Measurements from ENCODE around the gene ACP2.

The ACP2 gene, protein sequence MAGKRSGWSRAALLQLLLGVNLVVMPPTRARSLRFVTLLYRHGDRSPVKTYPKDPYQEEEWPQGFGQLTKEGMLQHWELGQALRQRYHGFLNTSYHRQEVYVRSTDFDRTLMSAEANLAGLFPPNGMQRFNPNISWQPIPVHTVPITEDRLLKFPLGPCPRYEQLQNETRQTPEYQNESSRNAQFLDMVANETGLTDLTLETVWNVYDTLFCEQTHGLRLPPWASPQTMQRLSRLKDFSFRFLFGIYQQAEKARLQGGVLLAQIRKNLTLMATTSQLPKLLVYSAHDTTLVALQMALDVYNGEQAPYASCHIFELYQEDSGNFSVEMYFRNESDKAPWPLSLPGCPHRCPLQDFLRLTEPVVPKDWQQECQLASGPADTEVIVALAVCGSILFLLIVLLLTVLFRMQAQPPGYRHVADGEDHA

DNA sequence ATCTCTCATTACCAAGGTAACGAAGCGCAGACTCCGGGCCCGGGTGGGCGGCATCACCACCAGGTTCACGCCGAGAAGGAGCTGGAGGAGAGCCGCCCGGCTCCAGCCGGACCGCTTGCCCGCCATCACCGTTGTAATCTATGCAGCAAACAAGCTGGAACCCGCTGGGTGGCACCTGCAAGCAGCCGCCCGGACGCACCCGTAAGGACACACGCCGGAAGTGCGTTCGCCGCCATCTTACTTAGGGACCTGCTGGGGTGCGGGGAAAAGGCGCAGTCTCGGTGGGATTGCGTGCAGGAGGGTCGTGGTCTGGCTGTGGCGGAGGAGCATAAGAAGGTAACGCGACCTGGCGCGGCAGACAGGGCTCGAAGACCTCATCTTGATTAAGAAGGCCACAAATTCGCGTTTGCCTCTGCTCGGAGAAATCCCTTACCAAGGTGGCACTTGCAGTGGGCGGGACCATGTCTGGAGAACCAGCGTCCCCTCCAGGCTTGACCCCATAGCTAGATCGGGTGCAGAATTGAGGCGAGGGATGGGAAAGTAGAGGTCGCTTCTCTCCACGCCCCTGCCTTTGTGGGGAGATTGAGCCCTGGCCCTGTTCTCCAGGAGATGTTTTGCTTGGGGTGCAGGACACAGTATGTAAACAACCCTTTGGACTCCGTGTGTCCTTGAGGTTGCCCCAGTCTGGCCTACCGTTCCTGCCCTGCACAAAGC, at the start of gene ACP2:
Gene ACP2 (minus strand): TSS at position 151 of the 714 bp plus-strand sequence. CDS start 25 bp downstream, at position 126.
- peak; percentile 90 for DNase-seq (ENCODE audit: low spot score)

DNA sequence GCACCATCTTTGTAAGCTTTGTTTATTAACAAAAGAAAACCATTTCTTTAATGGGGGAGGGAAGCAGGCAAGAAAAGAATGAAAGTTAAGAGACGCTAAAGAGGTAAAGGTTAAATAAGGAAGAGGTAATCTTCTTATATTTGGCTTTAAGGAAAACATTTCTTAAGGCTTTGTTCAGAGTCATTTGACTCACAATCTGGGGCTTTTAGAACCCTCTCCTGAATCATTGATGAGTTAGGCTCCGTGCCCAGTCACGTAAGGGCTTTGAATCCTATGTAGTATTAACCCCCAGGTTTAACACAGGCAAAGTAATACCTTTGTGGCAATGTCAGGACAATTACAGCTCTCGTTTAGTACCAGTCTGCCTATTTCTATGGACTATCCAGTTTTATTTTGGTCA, 47.4 kb upstream of the ACP2 start:
- DNase-seq (ENCODE audit: low spot score), result peak; percentile 60

DNA sequence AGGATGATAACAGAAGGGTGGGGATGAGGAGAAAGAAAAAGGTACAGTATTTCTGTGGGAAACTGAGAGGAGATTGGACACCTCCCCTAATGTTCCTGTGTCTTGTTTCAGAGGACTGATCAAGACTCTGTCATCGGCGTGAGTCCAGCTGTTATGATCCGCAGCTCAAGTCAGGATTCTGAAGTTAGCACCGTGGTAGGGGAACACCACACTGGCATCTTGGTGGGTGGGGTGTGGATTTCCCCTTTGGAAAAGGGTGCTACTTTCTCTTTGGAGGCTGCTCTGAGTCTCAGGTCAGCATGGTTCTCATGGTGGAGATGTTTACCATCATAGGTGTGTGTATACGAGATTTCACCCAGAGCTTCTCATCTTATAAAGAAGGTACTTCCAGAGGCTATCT, 46.8 kb upstream of the ACP2 start:
- no peak for DNase-seq (ENCODE audit: low spot score)

DNA sequence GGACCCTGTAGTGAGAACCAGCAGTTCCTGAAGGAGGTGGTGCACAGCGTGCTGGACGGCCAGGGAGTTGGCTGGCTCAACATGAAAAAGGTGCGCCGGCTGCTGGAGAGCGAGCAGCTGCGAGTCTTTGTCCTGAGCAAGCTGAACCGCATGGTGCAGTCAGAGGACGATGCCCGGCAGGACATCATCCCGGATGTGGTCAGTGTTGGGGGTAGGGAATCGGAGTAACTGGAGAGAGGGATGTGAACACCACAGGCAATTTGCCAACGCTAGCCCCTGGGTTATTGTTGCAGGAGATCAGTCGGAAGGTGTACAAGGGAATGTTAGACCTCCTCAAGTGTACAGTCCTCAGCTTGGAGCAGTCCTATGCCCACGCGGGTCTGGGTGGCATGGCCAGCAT, 41.2 kb upstream of the ACP2 start:
- no peak for DNase-seq (ENCODE audit: low spot score)

DNA sequence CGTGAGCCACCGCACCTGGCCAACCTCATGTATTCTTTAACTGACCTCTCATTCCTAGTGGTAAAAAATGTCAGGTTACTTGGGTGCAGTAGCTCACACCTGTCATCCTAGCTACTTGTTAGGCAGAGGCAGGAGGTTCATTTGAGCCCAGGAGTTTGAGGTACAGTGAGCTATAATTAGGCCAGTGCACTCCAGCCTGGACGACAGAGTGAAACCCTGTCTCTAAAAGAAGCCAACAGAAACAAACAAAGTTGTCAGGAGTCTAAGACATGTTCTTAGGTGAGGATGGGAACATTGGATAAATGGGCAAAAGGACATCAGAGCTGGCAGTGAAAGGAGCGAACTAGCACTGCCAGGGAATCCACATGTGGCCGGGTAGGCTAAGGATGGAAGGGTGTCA, 39.5 kb upstream of the ACP2 start:
- no peak for DNase-seq (ENCODE audit: low spot score)

DNA sequence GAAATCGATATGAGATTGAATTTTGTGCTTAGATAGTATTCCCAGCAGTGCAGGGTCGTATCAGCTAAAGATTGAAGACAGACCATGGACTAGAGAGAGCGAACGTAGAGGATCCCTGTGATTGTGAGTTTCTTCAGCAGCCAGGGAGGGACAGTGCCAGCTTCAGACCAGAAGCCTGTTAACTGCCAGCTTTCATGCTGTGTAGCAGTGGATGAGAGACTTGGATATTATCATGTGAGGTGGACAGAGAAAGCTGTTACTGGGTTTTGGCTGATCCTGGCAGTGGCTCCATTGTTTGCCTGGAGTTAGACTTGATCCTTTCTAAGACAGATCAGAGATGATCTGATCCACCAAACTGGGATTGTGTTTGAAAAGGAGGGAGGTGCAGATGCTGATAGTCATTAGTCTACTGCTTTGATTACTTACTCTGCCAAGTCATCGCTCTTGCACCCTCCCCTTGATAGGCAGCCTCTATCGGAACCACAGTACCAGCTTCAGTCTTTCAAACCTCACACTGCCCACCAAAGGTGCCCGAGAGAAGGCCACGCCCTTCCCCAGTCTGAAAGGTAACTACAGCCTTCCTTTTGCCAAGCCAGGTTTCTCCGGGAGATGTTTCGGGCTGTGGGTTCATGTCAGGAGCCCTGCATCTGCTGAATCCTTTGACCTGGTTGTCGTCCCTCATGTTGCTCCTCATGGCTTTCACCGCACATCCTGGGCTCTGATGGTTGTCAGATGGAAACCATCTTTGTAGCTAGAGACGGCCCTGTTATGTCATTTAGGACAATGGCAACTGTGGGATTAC, 37.6 kb upstream of the ACP2 start:
- DNase-seq (ENCODE audit: low spot score), result peak; percentile 53

DNA sequence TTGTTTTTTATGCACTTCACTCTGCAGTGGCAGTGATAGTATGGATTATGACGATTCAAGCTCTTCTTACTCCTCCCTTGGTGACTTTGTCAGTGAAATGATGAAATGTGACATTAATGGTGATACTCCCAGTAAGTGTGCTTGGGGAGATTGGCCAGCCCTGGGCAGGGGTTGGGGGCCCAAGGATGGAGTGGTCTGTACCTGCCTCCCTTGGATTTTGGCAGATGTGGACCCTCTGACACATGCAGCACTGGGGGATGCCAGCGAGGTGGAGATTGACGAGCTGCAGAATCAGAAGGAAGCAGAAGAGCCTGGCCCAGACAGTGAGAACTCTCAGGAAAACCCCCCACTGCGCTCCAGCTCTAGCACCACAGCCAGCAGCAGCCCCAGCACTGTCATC, 35.5 kb upstream of the ACP2 start:
- no peak for DNase-seq (ENCODE audit: low spot score)

DNA sequence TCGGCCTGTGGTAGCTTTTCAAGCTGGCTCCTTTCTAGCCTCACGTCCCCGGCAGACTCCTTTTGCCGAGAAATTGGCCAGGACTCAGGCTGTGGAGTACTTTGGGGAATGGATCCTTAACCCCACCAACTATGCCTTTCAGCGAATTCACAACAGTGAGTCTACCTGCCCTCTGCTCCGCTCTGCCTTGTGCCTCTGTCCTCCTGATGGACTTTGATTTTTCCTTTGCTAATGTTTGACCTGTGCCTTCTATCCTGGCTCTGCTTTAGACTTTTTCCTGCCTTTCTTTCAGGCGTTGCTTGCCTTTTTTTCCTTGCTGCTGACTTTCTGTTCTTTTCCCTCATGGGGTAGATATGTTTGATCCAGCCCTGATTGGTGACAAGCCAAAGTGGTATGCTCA, 33.8 kb upstream of the ACP2 start:
- DNase-seq (ENCODE audit: low spot score), result no peak

DNA sequence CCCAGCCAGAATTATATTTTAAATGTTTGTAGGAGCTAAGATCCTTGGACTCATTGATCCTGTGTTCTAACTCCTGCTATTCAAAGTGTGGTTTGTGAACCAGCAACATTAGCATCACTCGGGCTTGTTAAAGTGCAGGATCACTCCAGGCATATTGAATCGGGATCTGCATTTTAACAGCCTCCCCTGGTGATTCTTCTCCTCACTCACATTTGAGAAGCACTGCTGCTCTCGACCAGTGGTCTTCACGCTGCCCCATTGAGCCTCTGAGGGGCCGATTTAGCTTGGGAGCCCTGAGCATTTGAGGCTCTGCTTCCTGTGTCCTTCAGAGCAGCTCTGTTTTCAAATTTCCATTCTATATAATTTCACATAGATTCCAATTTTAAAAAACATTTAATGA, 32.2 kb upstream of the ACP2 start:
- no peak for DNase-seq (ENCODE audit: low spot score)

DNA sequence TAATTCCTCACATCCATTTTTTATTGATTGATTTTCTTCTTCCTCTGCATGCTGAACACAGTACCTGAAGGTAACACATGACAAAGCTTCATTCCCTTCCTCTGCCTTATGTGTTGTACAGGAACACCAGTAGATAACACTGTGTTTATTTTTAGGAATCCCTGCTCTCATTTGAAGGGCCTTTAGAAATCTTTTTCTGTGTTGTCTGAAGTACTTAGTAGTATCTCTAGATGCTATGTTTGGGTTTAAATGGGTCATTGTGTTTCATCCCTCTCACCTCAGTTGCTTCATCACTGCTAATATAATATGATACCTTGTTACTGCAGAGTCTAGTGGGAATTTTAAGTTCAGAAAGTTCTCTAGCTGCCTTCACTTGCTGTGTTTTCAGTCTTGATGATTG, 31.5 kb upstream of the ACP2 start:
- no peak for DNase-seq (ENCODE audit: low spot score)

DNA sequence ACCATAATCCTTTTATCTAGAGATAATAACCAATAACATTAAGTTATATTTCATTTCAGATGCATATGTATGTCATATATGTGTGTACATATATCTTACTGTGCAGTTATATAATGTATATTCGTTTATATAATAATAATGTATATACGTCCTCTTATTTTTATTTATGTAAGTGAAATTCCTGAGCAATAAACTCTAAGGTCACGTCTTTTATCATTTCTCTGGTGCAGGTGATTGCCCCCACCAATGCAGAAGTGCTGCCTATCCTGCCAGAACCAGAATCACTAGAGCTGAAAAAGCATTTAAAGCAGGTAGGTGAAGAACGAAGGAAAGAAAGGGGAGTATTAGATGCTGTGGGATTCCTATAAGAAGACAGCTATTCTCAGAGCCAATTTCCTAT, 30.2 kb upstream of the ACP2 start:
- no peak for DNase-seq (ENCODE audit: low spot score)

DNA sequence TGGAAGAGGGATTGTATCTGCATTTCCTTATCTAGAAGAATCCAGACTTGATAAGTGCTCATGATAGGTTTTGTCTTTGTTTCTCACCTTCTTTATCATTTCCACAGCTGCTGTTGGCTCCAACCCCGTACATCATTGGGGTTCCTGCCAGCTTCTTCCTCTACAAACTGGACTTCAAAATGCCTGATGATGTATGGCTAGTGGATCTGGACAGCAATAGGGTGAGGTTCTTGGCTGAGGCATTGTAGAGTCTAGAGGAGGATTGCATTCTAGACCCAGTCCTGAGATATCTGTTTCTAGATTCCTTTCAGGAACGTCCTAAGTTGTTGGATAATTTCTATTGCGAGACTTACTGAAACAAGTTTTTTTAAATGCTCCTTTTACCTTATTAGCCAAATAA, 29.4 kb upstream of the ACP2 start:
- DNase-seq (ENCODE audit: low spot score), result no peak

DNA sequence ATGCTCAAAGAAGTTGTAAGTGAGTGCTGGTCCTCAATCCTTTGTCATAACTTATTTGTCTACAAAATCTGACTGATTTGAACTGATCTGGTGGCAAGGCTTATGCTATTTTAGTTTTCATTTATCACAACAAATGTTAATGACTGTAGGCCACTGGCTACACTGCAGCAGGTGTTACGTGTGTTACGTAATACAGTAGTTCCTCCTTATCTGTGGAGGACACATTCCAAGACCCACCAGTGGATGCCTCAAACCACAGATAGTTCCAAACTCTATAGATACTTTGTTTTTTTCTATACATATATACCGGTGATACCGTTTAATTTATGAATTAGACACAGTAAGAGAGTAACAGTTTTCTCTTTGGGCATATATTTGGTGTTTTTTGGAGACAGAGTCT, 28.3 kb upstream of the ACP2 start:
- DNase-seq (ENCODE audit: low spot score), result no peak

DNA sequence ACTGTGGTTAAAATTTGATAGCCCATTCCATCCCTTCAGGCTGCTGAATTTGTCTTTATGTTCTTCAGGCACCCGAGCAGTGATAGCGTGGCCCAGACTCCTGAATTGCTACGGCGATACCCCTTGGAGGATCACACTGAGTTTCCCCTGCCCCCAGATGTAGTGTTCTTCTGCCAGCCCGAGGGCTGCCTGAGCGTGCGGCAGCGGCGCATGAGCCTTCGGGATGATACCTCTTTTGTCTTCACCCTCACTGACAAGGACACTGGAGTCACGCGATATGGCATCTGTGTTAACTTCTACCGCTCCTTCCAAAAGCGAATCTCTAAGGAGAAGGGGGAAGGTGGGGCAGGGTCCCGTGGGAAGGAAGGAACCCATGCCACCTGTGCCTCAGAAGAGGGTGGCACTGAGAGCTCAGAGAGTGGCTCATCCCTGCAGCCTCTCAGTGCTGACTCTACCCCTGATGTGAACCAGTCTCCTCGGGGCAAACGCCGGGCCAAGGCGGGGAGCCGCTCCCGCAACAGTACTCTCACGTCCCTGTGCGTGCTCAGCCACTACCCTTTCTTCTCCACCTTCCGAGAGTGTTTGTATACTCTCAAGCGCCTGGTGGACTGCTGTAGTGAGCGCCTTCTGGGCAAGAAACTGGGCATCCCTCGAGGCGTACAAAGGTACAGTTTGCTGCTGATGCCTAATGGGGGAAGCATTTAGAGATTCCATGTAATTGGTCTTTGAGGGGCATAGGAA, 26.1 kb upstream of the ACP2 start:
- DNase-seq (ENCODE audit: low spot score), result no peak

DNA sequence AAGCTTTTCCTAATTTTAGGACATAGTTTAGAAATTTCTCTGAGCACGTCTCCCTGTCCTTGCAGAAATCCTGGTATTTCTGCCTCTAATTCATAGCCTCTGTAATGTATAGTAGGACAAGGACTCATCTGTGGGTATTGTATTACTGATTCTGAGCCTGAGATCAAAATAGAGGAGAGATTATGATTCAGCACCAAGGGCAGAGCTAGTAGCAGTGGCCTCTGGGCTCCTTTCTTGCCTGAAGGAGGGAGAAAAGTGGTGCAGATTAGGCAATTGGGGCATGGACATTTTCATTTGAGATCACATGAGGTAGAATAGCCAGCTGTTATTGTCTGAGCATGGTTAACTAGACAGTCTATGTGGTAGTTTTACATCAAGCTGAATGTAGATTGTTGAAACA, 24.1 kb upstream of the ACP2 start:
- no peak for DNase-seq (ENCODE audit: low spot score)

DNA sequence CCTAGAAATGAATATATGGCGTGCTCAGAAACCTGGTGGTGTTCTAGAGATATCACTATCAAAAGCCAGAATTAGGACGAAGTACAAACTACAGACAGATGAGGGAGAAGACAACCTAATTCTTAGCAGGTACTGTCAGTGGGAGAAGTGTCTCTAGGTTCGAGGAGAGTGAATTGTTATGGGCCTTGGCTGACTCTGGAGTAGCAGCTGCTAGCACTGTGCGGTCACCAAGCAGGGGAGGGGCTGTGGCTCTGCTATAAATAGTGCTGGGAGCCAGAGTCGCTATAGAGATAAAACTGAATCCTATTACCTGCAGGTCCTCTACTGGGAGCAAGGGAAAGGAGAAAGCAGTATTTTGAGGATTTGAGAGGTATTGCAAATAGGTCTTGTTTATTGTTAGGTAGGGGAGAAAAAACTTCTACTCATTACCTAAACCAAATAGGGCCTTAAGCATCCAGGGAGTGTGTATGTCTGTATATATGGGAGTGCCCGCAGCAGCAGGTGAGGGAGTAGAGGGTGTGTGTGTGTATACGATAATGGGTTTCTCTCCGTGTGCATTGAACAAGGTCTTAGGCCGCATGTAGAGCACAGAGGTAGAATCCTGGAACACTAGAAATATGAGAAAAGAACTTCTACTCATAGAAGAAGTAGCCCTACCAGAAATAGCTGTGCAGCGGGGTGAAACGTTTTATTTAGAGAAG, 23.5 kb upstream of the ACP2 start:
- DNase-seq (ENCODE audit: low spot score), result peak; percentile 60

DNA sequence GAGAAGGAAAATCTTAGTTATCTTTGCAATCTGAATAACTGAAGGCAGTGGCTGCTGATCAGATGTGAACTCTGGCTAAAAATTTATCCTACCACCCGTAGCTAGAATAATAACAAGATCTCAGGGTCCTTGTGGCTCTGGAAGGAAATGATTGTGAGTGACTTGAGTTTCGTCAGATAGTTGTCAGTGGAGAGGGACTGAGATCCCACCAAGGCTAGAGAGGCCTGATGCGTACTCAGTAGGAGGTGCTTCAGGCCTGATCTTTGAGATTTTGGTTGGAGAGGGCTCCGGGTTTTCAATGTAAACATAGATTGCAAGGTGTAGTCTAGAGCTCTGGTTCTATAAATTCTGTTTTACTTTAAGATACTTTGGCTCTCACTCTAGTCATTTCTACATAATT, 22.7 kb upstream of the ACP2 start:
- DNase-seq (ENCODE audit: low spot score), result no peak

DNA sequence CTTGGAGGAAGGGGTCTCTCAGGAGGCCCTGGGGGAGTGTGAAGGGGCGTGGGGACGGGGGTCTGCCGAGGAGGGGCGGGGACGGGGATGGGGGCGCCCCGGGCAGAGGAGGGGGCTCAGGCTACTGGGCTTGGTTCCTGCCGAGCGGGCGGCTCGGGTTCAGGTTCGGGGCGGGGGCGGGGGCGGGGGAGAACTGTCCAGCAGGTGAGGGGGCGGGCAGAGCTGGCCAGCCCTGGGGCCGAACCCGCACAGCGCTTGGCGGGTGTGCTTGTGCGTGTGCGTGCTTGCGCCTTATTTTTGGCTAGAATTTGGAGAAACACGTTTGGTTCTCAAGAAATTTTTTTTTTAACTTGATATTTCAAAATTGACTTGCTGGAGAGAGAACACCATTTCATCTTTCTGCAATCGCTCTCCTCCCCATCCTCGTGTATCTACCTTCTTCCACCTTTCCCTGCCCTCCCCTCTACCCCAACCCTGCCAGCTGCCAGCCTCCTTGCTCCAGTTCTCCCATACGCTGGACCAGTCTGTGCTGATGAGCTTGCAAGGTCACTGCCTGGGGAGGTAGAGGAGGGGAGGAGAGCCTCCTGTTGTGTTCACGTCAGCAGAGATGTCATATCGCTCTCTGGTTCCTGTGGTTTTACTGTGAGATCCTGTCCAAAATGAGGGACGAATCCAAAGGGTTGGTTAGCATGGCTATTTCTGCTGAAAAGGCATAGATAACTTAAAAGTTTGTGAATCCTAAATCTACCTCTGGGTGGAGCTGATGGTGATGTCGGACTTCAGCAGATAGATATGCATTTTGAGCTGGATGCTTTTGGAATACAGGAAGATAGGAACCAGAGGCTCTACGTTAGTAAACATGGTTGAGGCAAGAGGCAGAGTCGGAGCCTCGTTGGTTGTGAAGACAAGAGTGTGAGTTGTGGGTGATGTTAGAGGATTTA, 22.0 kb upstream of the ACP2 start:
- DNase-seq (ENCODE audit: low spot score), result peak; percentile 48

DNA sequence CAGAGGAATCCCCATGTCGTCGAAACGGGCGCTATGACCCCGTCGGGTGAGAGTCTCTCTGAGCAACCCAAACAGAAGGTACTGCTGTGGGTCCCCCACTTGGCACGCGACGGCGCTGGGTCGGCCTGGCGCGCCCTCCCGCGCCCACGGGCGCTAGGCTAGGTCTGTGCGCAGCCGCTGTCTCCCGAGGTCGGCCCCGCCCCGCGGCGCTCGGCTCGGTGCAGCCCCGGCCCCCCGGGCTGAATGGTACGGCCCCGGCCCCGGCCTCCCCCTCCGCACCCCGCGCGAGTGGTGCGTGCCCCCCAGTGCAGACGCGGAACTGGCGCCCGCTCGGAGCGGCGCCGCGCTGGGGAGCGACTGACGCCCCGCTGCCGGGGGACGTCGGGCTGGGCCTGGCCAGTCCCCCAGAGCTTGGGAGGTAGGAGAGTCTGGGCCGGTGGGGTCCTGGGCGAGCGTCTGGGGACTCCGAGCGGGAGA, 21.3 kb upstream of the ACP2 start, which contains the start of gene MADD:
Gene MADD (plus strand): TSS at position 305 of the 477 bp plus-strand sequence.
- DNase-seq (ENCODE audit: low spot score), result peak; percentile 96

All from D341Med (cell line).